Glomerular visceral epithelial cell (primary cell): ENCODE results near the gene ADSS1.
"Not testable (repeated sequence)": the region's sequence is repeated elsewhere in the genome, so short reads cannot be mapped to it uniquely, and the experiment has no call there.

Experiments used
- DNase-seq: peaks from one replicate; pipeline ENCODE4 v3.0.0-alpha.2; 2016; ENCODE audit errors: extremely low spot score

The ADSS1 gene

GRCh38 chr14:104750056-104750752, 26.2 kb downstream of the ADSS1 start:
- DNase-seq, result no peak

GRCh38 chr14:104750753-104751057, 26.7 kb downstream of the ADSS1 start:
- not testable (repeated sequence) for DNase-seq

- no peak for DNase-seq
These were observed 27.8 kb downstream of the ADSS1 start for GRCh38 chr14:104751539-104752422.

GRCh38 chr14:104752423-104752734, 28.4 kb downstream of the ADSS1 start:
- no peak for DNase-seq

- peak; percentile 100 for DNase-seq
These were observed 28.9 kb downstream of the ADSS1 start, which contains the start of gene SIVA1 for GRCh38 chr14:104752735-104753527. TSS of gene SIVA1 (plus strand) at chr14:104753147. CDS start at chr14:104753202, 55 bp downstream.

- DNase-seq, result peak; percentile 15
These were observed 29.6 kb downstream of the ADSS1 start for GRCh38 chr14:104753528-104754212.

GRCh38 chr14:104754213-104754851, 30.3 kb downstream of the ADSS1 start:
- DNase-seq, result no peak

- DNase-seq, result no peak
These were observed 31.6 kb downstream of the ADSS1 start for GRCh38 chr14:104755621-104756020.

- no peak for DNase-seq
These were observed 32.6 kb downstream of the ADSS1 start for GRCh38 chr14:104756477-104757237.

GRCh38 chr14:104757238-104757585, 33.2 kb downstream of the ADSS1 start:
- DNase-seq, result no peak

- DNase-seq, result no peak
These were observed 33.8 kb downstream of the ADSS1 start for GRCh38 chr14:104757681-104758392.

- DNase-seq, result no peak
These were observed 35.2 kb downstream of the ADSS1 start for GRCh38 chr14:104758981-104759969.

GRCh38 chr14:104765517-104765916, 41.5 kb downstream of the ADSS1 start:
- DNase-seq, result no peak

GRCh38 chr14:104766256-104766862, 42.3 kb downstream of the ADSS1 start:
- no peak for DNase-seq

- DNase-seq, result no peak
These were observed 43.0 kb downstream of the ADSS1 start for GRCh38 chr14:104766863-104767633.

GRCh38 chr14:104767634-104767918, 43.5 kb downstream of the ADSS1 start:
- DNase-seq, result no peak

GRCh38 chr14:104768437-104769323, 44.7 kb downstream of the ADSS1 start:
- peak; percentile 87 for DNase-seq
